Measurements from ENCODE around the gene CCDC197.

Gene CCDC197

GRCh38 chr14:93980456-93981201 lies 16.5 kb upstream of the CCDC197 start:
- no peak for DNase-seq

DNA sequence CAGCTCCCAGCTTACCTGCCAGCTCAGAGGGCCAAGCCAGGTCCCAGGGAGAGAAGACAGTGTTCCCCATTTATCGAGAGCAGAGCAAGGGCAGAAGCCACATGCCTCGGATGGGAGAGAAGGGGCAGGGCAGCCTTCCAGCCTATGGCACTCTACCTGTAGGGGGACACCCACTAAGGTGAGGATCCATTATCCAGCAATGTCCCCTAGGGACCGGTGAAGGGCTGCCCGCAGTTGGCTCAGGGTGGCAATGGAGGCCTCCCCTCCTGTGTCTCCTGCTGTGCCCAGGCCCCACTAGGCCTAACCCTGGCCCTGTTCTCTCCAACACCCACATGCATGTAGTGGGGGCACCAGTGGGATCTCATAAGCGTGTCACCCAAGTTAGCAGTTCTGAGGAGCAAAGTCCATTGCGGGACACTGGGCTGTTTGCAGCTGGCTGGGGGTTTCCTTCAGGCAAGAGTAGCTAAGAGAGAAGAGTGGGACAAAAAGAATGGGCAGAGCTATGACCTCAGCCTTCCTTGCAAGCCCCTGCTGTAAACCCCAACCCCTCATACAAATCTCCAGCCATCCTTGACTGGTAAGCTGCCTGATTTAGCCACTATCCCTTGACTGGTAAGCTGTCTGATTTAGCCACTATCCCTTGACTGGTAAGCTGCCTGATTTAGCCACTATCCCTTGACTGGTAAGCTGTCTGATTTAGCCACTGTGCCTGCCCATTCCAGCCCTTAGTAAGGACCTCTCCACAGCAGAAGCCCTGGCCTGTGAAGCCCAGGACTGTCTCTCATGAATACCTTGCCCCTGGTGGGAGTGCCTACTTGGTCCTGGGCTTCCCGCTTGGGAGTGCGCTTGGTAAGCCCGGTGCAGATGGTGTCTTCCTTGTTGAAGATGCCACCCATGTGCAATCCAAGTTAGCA lies 15.5 kb upstream of the CCDC197 start:
- DNase-seq = no peak

DNA sequence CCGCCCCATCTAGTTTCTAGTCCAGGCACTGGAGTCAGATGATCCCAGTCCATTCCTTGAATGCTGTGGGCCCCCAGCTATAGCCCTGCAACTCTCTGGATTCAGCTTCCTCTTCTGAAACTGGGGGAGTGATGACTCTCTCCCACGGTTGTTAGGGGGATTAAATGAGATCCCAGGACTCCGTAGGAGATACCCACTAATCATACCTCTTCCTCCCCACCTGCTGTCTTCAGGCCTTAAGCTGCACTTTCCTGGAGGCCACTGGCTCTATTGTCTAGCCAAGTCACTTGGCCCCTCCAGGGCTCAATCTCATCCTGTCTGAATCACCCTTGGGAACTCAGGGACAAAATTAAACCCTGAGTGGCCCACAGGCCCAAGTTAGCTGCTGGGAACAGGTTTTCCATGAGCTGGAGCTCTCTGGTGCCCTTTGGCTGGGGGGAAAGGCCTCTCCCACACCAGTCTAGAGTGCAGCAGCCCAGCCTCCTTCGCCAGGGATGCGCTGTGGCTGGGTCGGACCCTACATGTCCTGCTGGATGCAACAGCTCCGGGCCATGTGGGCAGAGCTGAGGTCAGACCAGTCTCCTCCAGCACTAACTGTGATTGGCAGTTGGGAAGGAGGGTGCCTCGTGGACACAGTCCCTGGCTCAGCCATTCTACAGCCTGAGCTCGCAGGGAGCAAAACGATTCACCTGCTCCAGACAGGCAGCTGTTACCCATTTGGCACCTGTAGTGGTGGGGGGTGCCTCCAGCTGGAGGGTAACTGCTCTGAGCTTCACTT lies 14.7 kb upstream of the CCDC197 start:
- DNase-seq = no peak

DNA sequence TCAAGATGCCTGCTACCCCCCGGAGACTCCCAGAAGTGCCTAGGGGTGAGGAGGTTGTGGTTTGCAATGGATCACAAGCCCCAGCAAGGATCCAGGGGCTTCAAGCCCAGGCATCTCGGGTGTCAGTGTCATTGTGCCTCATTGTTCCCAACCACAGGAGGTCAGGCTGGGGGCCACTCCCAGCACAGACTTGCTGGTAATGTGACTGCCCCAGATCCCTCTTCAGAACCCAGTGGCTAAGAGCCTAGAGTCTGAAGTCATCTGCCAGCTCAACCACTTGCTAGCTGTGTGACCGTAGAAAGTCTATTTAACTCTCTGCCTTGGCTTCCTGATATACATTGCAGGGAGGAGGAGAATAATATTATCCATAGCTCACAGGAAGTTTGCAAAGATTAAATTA lies 13.0 kb upstream of the CCDC197 start:
- no peak for DNase-seq

DNA sequence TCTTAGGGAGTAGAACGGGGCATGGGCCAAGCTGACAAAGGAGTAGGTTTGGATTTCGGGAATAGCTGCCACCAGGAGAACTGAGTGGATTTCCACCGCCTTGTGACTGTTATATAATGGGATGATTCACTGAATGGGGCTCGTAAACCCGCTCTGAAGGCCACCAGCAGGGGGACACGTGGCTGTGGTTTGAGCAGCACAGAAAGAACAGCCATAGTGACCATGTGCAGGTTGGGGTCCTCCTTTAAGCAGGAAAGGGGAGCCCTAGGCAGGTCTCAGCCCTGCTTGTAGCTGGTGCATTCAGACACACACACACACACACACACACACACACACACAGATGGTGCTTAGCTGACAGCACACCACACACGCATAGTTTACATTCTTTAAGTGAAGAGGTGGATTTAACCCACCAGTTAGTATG lies 12.1 kb upstream of the CCDC197 start:
- DNase-seq = no peak

- DNase-seq = no peak
Observed at GRCh38 chr14:93986955-93987354, 10.1 kb upstream of the CCDC197 start.

GRCh38 chr14:93987376-93987775 lies 9.7 kb upstream of the CCDC197 start:
- DNase-seq = no peak

- no peak for DNase-seq
Observed at GRCh38 chr14:93987815-93988476, 9.2 kb upstream of the CCDC197 start.

GRCh38 chr14:93989939-93990338 lies 7.2 kb upstream of the CCDC197 start:
- DNase-seq = no peak

- no peak for DNase-seq
Observed at GRCh38 chr14:93991212-93991611, 5.9 kb upstream of the CCDC197 start.

DNA sequence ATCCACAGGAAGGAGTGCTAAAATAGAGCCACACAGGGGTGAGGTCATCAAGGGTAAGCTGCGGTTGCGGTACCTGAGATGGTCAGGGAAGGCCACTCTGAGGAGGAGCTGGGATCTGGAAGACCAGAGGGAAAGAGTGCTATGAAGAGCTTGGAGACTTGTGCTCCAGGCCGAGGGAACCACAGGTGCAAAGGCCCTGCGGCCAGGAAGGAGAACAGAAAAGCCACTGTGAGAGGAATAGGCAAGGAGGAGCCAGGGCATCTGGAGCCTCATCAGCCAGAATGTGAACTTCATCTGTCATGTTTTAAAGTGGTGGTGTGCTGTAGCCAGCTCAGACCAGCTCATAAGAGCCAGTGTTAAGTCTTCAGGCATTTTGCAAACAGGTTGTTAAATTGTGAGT lies 5.5 kb upstream of the CCDC197 start:
- DNase-seq = no peak

GRCh38 chr14:93993382-93993781 lies 3.7 kb upstream of the CCDC197 start:
- no peak for DNase-seq

DNA sequence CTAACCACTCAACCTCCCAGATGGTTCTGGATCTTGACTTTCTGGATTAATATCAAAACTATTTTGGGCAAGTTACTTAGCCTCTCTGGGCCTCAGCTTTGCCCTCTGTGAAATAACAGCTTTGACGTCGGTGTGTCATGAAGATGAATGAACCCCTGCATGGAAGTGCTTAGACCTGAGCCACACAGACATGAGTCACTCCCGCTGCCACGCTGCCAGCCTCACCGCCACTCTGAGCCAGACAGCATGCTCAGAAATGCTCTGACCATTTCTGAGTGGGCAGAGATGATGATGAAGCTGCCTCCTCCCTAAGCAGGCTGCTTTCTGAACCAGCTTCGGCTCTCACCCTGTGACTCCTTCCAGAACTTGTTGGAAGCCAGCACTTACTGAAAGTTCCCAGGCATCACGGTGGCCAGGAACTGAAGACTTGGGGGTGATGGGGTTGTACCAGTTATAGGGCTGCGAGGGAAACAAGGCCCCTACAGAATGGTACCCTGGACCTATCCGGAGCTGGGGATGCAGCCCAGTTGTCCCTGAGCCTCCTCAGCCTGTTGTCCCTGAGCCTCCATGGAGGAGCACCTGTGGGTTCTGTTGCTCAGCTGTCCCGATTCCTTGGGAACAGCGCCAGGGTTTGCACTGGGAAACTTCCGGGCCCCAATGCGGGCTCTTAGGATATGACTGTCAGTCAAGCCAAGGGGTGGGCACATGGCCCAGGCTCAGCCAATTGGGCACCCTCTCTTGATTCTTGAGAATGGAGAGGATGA lies 2.0 kb upstream of the CCDC197 start:
- peak; percentile 77 for DNase-seq

DNA sequence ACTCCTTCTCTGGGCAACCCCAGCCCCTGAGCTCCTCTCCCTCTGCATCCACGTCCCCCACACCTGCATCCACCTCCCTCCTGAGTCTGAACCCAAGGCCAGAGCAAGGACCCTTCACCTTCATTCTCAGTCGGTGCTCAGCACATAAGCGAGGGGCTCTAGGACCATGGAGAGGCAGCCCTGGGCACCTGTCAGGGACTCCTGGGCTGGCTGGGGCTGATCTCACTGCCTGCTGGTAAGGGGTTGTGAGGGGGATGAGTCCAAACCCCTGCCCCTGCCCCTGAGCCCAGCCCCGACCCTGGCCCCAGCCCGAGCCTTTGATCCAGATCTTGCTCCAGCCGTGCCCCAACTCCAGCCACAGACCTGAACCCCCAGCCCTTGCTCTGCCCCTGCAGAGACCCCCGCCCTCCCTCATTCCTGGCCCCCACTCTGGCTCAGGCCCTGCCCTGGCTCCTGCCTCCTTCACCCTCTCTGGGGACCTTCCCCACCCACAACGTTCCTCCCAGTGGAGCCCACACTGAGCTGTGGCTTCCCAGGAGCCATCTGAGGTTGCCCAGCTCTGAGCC lies 888 bp upstream of the CCDC197 start:
- no peak for DNase-seq

GRCh38 chr14:93997916-93998870 lies 1.1 kb downstream of the CCDC197 start:
- DNase-seq = no peak

DNA sequence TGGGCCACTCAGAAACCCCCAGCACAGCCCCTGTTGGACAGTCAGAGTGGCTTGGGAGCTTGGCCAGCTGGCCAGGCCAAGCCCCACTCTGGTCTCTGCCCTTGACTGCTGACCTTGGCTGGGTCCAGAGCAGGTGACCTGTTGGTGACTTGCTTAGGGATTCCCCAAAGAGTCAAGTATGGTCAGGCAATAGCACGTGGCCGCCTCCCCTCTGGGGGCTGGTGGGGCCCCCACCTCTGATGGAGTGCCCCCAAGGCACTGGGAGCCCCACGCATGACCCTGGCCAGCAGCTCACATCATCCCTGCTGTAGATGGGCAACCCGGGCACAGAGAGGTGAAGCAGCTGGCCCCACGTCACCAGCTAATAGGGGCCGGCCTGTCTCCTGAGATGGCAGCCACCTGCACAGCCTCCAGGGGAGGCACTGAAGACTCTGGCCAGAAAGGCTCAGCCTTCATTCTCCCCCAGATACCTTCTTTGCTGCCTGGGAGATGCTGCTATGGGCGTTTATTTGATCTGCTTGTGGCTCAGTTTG lies 1.8 kb downstream of the CCDC197 start:
- DNase-seq = no peak

DNA sequence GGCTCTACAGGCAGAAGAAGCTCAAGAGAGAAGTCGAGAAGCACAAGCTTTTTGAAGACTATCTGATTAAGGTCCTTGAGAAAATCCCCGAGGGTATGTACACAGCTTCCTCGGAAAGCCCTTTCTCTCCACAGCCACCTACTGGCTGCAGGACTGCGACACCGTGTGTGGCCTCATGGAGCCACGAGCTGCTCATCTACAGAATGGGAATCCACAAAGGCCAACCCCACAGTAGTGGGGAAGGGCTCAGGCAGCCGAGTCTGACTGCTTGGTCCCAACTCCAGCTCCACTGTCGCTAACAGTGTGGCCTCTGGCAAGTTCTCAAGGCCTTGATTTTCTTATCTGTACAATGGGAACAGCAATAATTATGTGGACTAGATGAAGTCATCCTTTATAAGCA lies 2.5 kb downstream of the CCDC197 start:
- DNase-seq = no peak

DNA sequence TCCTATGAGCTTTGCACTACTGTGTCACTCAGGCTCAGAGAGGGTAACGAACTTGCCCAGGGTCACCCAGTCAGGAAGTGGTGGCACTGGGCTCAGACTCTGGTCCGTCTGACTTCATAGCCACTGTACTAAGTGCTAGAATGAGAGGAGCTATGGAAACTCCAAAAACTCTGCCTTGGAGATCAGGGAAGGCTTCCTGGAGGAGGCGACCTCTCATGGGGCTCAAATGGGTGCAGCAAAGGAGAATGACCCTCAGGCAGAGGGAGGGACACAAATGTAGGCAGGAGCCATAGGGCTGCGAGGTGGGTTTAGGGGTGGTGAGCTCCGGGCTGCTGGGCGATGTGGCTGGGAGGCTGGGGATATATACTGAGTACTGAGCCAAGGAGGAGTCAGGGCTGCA lies 3.2 kb downstream of the CCDC197 start:
- DNase-seq = no peak

DNA sequence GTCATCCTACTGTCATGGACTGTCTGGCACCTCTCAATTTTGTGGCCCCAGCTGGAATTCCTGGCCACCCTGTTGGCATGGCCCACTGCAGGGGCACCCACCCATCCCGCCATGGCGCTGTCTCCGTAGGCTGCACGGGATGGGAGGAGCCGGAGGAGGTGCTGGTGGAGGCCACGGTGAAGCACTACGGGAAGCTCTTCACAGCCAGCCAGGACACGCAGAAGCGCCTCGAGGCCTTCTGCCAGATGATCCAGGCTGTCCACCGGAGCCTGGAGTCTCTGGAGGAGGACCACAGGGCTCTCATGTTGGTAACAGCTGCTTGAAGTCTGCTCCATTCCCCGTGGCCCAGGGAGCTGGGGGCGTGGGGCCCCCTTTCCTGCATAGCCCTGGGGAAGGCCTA lies 3.9 kb downstream of the CCDC197 start:
- DNase-seq = no peak
